GM23248 (cell line): ENCODE measurements around the gene VAV2. TPM values are rescaled to one million over a fixed set of nuclear protein-coding genes. Genes with fewer than 3 reads are reported as not detected.

ENCODE experiments used
- DNase-seq: peaks from one replicate; pipeline ENCODE4 v3.0.0-alpha.2; 2015
- H2AFZ ChIP-seq: fragments of 200-600 bp; sonication (generic); 2 replicates; pipeline ENCODE4 v1.6.1; 2016; ENCODE audit warnings: antibody characterized with exemption
- H3F3A ChIP-seq: fragments of 200-600 bp; sonication (generic); 2 replicates; pipeline ENCODE4 v1.6.1; 2016; ENCODE audit warnings: mild to moderate bottlenecking, antibody characterized with exemption, mixed run types; ENCODE audit not compliant: insufficient read depth
- H3K27ac ChIP-seq: fragments of 200-600 bp; sonication (generic); 2 replicates; pipeline ENCODE4 v1.5.1; 2016; ENCODE audit warnings: mild to moderate bottlenecking
- H3K27me3 ChIP-seq: fragments of 200-600 bp; sonication (generic); replicated peaks from 2 replicates; pipeline ENCODE4 v1.6.1; 2016; ENCODE audit warnings: mild to moderate bottlenecking; ENCODE audit not compliant: insufficient read depth
- H3K36me3 ChIP-seq: fragments of 200-600 bp; sonication (generic); 2 replicates; pipeline ENCODE4 v1.6.1; 2016; ENCODE audit warnings: low read depth, mild to moderate bottlenecking
- H3K4me1 ChIP-seq: fragments of 200-600 bp; sonication (generic); 2 replicates; pipeline ENCODE4 v1.6.1; 2016; ENCODE audit warnings: mild to moderate bottlenecking; ENCODE audit not compliant: insufficient read depth
- H3K4me2 ChIP-seq: fragments of 200-600 bp; sonication (generic); one replicate; pipeline ENCODE4 v1.6.1; 2016; ENCODE audit warnings: mild to moderate bottlenecking; ENCODE audit not compliant: unreplicated experiment
- H3K4me3 ChIP-seq: fragments of 200-600 bp; sonication (generic); 2 replicates; pipeline ENCODE4 v1.5.1; 2016; ENCODE audit warnings: mild to moderate bottlenecking
- H3K79me2 ChIP-seq: fragments of 200-600 bp; sonication (generic); 2 replicates; pipeline ENCODE4 v1.6.1; 2016; ENCODE audit warnings: mild to moderate bottlenecking; ENCODE audit not compliant: insufficient read depth
- H3K9ac ChIP-seq: fragments of 200-600 bp; sonication (generic); 2 replicates; pipeline ENCODE4 v1.6.1; 2016; ENCODE audit warnings: mild to moderate bottlenecking
- H3K9me2 ChIP-seq: fragments of 200-600 bp; sonication (generic); 2 replicates; pipeline ENCODE4 v1.6.1; 2016; ENCODE audit warnings: mixed run types, mild to moderate bottlenecking, moderate library complexity; ENCODE audit not compliant: insufficient read depth
- H3K9me3 ChIP-seq: fragments of 200-600 bp; sonication (generic); one replicate; pipeline ENCODE4 v1.6.1; 2017; ENCODE audit warnings: low read depth
- H4K20me1 ChIP-seq: fragments of 200-600 bp; sonication (generic); 2 replicates; pipeline ENCODE4 v1.6.0; 2016; ENCODE audit not compliant: insufficient read depth
- EZH2 ChIP-seq: fragments of 200-600 bp; sonication (generic); IDR thresholded peaks from 2 replicates; pipeline ENCODE4 v1.6.1; 2018; ENCODE audit warnings: antibody characterized with exemption, mild to moderate bottlenecking; ENCODE audit not compliant: insufficient read depth, poor library complexity, severe bottlenecking
- EZH2phosphoT487 ChIP-seq: fragments of 200-600 bp; sonication (generic); IDR thresholded peaks from 2 replicates; pipeline ENCODE4 v1.6.1; 2018; ENCODE audit warnings: antibody characterized with exemption, moderate library complexity, mild to moderate bottlenecking, low read depth; ENCODE audit not compliant: insufficient read depth
- WGBS, 2 experiments: methylation state at CpG; one replicate each; pipeline ENCODE4 v1.1.6; 2015 to 2017; ENCODE audit warnings: low lambda C conversion rate in 2 of 2, low coverage in 1 of 2; ENCODE audit errors: missing lambda C conversion rate in 2 of 2; 5-methylcytosine and 5-hydroxymethylcytosine counted together
- in situ Hi-C: fragments of 300-500 bp; cut with MboI; formaldehyde crosslinking; loops from 2 replicates; pipeline ENCODE4 v1.15.0; 2020
- polyA plus RNA-seq: library from polyadenylated mRNA; unstranded; fragments of >200 nt; fragmentation: Nextera tagmentation; extraction: Ambion mirVana; gene quantifications from 2 replicates; pipeline ENCODE4 v1.2.1, GENCODE V29; 2016
- total RNA-seq: library from RNA; depleted of rRNA; stranded (reverse); fragments of >200 nt; shearing (Covaris generic); gene quantifications from 2 replicates; pipeline ENCODE4 v1.2.3, GENCODE V29; 2014

Gene VAV2
- total and polyA plus RNA-seq, 2 experiments from 2014 or later: 6.7 to 9.0 TPM

DNA sequence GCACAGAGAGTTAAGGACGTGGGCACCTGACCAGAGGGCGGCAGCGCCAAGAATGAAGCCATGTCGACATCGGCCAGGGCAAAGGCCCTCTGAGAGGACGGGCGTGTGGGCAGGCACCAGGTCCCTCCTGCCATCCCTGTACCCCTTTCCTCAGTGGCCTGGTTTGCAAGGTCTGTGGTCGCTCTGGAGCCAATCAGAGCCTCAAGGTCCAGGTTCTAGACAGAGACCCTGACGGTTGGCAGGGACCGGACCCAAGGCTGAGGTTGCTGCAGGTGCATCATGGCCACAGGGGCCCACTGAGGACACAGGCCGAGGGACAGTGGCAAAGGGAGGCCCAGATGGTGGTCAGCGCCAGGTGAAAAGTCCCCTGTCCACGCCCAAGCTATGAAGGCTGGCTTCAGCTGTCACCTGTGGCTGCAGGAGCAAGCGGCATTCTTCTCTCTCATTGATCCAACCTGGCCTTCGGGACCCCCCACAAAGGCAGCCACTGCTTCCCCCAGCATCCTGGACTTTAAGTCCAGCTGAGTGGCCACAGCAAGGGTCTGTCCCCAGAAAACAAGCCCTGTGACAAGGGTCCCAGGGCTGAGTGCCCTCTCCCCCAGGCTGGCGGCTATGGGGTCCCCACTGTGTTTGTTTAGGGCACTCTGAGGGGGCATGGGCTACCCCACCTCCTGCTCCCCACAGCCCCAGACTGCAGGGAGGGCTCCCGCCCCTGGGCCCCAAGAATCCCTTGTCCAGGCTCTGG is 48.9 kb downstream of the VAV2 start:
- Histone ChIP-seq H3K4me2 (no peak overlapping the region), H2AFZ (no peak overlapping the region), H3K27ac (no peak overlapping the region), H4K20me1 (no peaks in the 10 kb centered on the region), H3K9me2 (no peaks in the 10 kb centered on the region), H3K9me3 (no peaks in the 10 kb centered on the region), H3K79me2 (peaks cover 48% of the 10 kb centered on the region), H3K4me1 (no peaks in the 10 kb centered on the region), H3K9ac (no peak overlapping the region), H3K4me3 (no peak overlapping the region), H3F3A (no peaks in the 10 kb centered on the region), H3K27me3 (no peaks in the 10 kb centered on the region), H3K36me3 (no peaks in the 10 kb centered on the region)
- TF ChIP-seq EZH2phosphoT487 (no peak), EZH2 (no peak)
- in situ Hi-C loops: no loop called here
- no peak for DNase-seq
- 89 to 90% methylated on average over 17 of the region's 17 CpGs for WGBS, 2 experiments

DNA sequence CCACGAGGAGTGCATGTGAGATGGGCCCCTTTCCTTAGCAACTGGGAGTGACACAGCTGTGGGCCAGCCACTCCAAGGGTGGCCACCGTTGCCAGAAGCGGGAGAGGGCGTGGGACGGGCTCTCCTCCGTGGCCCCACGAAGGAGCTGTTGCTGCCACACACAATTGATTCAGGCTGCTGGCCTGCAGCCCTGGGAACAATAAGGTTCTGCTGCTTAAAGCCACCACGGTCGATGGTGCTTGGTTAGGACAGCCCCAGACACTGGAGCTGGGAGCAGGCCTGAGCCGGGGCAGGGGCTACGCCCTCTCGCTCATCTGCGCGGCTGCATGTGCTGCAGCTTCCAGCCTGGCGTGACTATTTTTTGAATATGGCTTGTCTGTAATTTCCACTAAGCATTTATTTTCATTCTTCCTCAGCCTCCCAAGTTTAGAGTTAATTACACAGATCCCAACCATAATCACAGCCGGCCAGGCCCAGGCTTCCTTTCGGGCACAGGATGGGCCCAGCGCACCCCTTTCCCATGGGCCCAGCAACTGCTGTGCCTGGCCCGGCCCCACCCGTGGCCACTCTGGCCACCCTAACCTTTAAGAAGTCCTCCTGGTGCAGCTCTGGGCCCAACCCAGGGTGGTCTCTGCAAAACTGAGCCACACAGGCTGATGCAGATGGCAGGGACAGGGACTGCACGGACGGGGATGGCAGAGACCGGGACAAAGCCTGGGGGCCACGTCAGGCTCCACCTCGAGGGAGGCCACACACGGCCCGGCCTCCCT is 49.7 kb downstream of the VAV2 start:
- Histone ChIP-seq H3K9ac (no peak overlapping the region), H3K4me2 (no peak overlapping the region), H4K20me1 (no peaks in the 10 kb centered on the region), H3K36me3 (no peaks in the 10 kb centered on the region), H3K4me1 (no peaks in the 10 kb centered on the region), H3F3A (no peaks in the 10 kb centered on the region), H3K27me3 (no peaks in the 10 kb centered on the region), H2AFZ (no peak overlapping the region), H3K4me3 (no peak overlapping the region), H3K79me2 (peaks cover 44% of the 10 kb centered on the region), H3K27ac (no peak overlapping the region), H3K9me2 (no peaks in the 10 kb centered on the region), H3K9me3 (no peaks in the 10 kb centered on the region)
- TF ChIP-seq EZH2phosphoT487 (no peak), EZH2 (no peak)
- 62 to 64% methylated on average over 27 of the region's 27 CpGs for WGBS, 2 experiments
- DNase-seq: no peak
- in situ Hi-C loops: no loop called here

DNA sequence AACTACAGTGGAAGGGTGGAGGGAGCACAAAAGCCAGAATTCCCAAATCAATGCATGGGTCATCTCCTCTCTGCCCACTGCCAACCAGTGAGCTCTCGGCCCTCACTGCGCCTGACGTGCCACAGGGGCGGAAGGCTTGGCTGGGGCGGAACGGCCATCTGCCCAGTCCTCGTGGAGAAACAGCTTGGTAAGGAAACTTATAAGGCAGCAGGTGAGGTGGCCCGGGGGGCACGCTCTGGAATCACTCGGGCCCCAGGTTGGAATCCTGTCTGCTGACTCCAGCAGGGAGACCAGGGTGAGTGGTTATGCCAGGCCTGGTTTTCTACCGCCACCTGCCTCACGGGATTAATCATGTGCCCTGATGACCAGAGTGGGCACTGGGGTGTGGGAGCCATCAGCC is 52.3 kb downstream of the VAV2 start:
- no peaks in the 10 kb centered on the region for H3K9me3 ChIP-seq
- no peak for TF ChIP-seq EZH2phosphoT487
- TF ChIP-seq EZH2: no peak
- in situ Hi-C loops: no loop called here
- no peaks in the 10 kb centered on the region for H3K9me2 ChIP-seq
- H3K9ac ChIP-seq: no peak overlapping the region
- no peak for DNase-seq
- H2AFZ ChIP-seq: no peak overlapping the region
- H3K36me3 ChIP-seq: no peaks in the 10 kb centered on the region
- no peaks in the 10 kb centered on the region for H3K27me3 ChIP-seq
- no peak overlapping the region for H3K27ac ChIP-seq
- no peaks in the 10 kb centered on the region for H4K20me1 ChIP-seq
- H3K4me3 ChIP-seq: no peak overlapping the region
- no peaks in the 10 kb centered on the region for H3K4me1 ChIP-seq
- H3K4me2 ChIP-seq: no peak overlapping the region
- no peaks in the 10 kb centered on the region for H3F3A ChIP-seq
- WGBS, 2 experiments: 87 to 88% methylated on average over 12 of the region's 12 CpGs
- peaks cover 21% of the 10 kb centered on the region for H3K79me2 ChIP-seq

- no peak overlapping the region for H2AFZ ChIP-seq
- no peak overlapping the region for H3K27ac ChIP-seq
- DNase-seq: no peak
- TF ChIP-seq EZH2 (no peak), EZH2phosphoT487 (no peak)
- no peaks in the 10 kb centered on the region for H3K9me3 ChIP-seq
- no peaks in the 10 kb centered on the region for H3F3A ChIP-seq
- no peaks in the 10 kb centered on the region for H3K9me2 ChIP-seq
- WGBS, 2 experiments: 87 to 95% methylated on average over 22 to 23 of the region's 23 CpGs
- no peak overlapping the region for H3K4me3 ChIP-seq
- H3K4me1 ChIP-seq: no peaks in the 10 kb centered on the region
- H3K27me3 ChIP-seq: no peaks in the 10 kb centered on the region
- H3K36me3 ChIP-seq: no peaks in the 10 kb centered on the region
- peaks cover 15% of the 10 kb centered on the region for H3K79me2 ChIP-seq
- no peaks in the 10 kb centered on the region for H4K20me1 ChIP-seq
- H3K4me2 ChIP-seq: no peak overlapping the region
- H3K9ac ChIP-seq: no peak overlapping the region
- in situ Hi-C loops: no loop called here
These were observed 52.8 kb downstream of the VAV2 start for GRCh38 chr9:133939171-133939785.
